Measurements from ENCODE around the gene CDCA7L.
"Not testable (repeated sequence)": the region's sequence is repeated elsewhere in the genome, so short reads cannot be mapped to it uniquely, and the experiment has no call there.

The CDCA7L gene

GRCh38 chr7:21911341-21911875 is 34.3 kb downstream of the CDCA7L start:
- DNase-seq (ENCODE audit: low read depth in 2 of 3, low spot score in 1 of 3), result no peak

- DNase-seq (ENCODE audit: low read depth in 2 of 3, low spot score in 1 of 3), result no peak
These were observed 35.4 kb downstream of the CDCA7L start for GRCh38 chr7:21910253-21910652.

GRCh38 chr7:21908746-21909145 is 37.0 kb downstream of the CDCA7L start:
- no peak for DNase-seq (ENCODE audit: low read depth in 2 of 3, low spot score in 1 of 3)

- DNase-seq (ENCODE audit: low read depth in 2 of 3, low spot score in 1 of 3), result no peak
These were observed 42.5 kb downstream of the CDCA7L start for GRCh38 chr7:21903020-21903786.

- no peak for DNase-seq (ENCODE audit: low read depth in 2 of 3, low spot score in 1 of 3)
These were observed 43.5 kb downstream of the CDCA7L start for GRCh38 chr7:21902240-21902639.

- DNase-seq (ENCODE audit: low read depth in 2 of 3, low spot score in 1 of 3), result no peak
These were observed 47.3 kb downstream of the CDCA7L start for GRCh38 chr7:21898265-21898930.

- no peak for DNase-seq (ENCODE audit: low read depth in 2 of 3, low spot score in 1 of 3)
These were observed 52.3 kb downstream of the CDCA7L start for GRCh38 chr7:21893401-21893800.

- DNase-seq (ENCODE audit: low read depth in 2 of 3, low spot score in 1 of 3), result no peak
These were observed 54.4 kb downstream of the CDCA7L start for GRCh38 chr7:21891291-21891690.

- no peak for DNase-seq (ENCODE audit: low read depth in 2 of 3, low spot score in 1 of 3)
These were observed 57.9 kb downstream of the CDCA7L start for GRCh38 chr7:21887779-21888178.

- no peak for DNase-seq (ENCODE audit: low read depth in 2 of 3, low spot score in 1 of 3)
These were observed 58.3 kb downstream of the CDCA7L start for GRCh38 chr7:21887353-21887752.

- DNase-seq (ENCODE audit: low read depth in 2 of 3, low spot score in 1 of 3), result no peak
These were observed 59.3 kb downstream of the CDCA7L start for GRCh38 chr7:21886396-21886795.

GRCh38 chr7:21884496-21884895 is 61.2 kb downstream of the CDCA7L start:
- DNase-seq (ENCODE audit: low read depth in 2 of 3, low spot score in 1 of 3), result no peak

- not testable (repeated sequence) for DNase-seq (ENCODE audit: low read depth in 2 of 3, low spot score in 1 of 3)
These were observed 62.2 kb downstream of the CDCA7L start for GRCh38 chr7:21883501-21883900.

GRCh38 chr7:21883069-21883468 is 62.6 kb downstream of the CDCA7L start:
- no peak for DNase-seq (ENCODE audit: low read depth in 2 of 3, low spot score in 1 of 3)

- no peak for DNase-seq (ENCODE audit: low read depth in 2 of 3, low spot score in 1 of 3)
These were observed 75.8 kb downstream of the CDCA7L start for GRCh38 chr7:21869785-21870402.

GRCh38 chr7:21868576-21868850 is 77.2 kb downstream of the CDCA7L start:
- no peak for DNase-seq (ENCODE audit: low read depth in 2 of 3, low spot score in 1 of 3)

GRCh38 chr7:21867816-21868575 is 77.7 kb downstream of the CDCA7L start:
- no peak for DNase-seq (ENCODE audit: low read depth in 2 of 3, low spot score in 1 of 3)

- DNase-seq (ENCODE audit: low read depth in 2 of 3, low spot score in 1 of 3), result no peak
These were observed 78.5 kb downstream of the CDCA7L start for GRCh38 chr7:21867226-21867625.

- DNase-seq (ENCODE audit: low read depth in 2 of 3, low spot score in 1 of 3), result no peak
These were observed 79.0 kb downstream of the CDCA7L start for GRCh38 chr7:21866731-21867130.

GRCh38 chr7:21865631-21866204 is 80.0 kb downstream of the CDCA7L start:
- DNase-seq (ENCODE audit: low read depth in 2 of 3, low spot score in 1 of 3), result not testable (repeated sequence)

GRCh38 chr7:21851559-21851967 is 94.1 kb downstream of the CDCA7L start:
- DNase-seq (ENCODE audit: low read depth in 2 of 3, low spot score in 1 of 3), result no peak
